Sigmoid colon (tissue), 4 donors: ENCODE results near the gene HOXC5.

Experiments used
- EP300 ChIP-seq, 4 donors: sonication (generic); formaldehyde crosslinking; IDR thresholded peaks; one replicate each; pipeline ENCODE4 v1.6.1; 2017; ENCODE audit warnings: antibody characterized with exemption in 4 of 4
- POLR2AphosphoS5 ChIP-seq, 4 donors: sonication (generic); formaldehyde crosslinking; IDR thresholded peaks; one replicate each; pipeline ENCODE4 v1.6.1; 2017; ENCODE audit warnings: antibody characterized with exemption in 4 of 4
- TF ChIP-seq, protein P1 (sequence below), 4 experiments: fragments of 450-650 bp in 3 of 4; fragments of 200-600 bp in 1 of 4; IDR thresholded peaks; one replicate each; pipeline ENCODE4 v1.5.1; 2016 to 2019; ENCODE audit warnings: antibody characterized with exemption in 4 of 4, mild to moderate bottlenecking in 3 of 4, moderate library complexity in 2 of 4

DNA sequence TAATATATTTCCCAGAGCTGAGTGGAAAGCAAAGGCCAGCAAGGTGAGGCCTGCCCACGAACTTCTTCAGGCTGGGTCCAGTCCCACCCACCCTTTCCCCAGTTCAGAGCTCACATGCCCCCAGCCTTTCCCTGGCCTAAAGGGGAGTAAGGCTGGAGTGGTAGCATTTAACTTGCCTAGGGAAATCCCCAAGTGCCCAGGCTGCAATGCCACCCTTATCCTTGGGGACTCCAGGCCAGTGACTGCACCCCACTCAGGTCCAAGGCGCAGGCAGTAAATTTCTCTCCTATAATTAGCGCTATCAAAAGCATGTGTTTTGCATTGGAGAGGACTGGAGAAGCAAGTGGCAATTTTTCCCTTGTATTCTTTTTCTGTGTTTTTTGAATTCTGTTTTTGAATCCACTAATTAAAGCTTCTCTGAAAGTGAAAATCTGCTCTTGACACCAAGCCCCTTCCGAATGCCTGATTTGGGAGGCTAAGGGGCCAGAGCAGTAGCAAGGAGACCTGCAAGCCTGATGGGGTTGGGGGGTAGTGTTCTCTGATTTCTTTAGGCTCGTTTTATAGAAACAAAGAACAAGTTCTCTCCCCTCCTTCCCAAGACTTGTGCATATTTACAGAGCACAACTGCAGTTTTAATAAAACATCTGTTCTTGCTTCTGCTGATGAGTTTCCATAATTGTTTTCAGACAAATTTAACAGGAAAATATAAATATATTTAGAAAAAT lies 8.1 kb upstream of the HOXC5 start:
- TF ChIP-seq, protein P1, sequence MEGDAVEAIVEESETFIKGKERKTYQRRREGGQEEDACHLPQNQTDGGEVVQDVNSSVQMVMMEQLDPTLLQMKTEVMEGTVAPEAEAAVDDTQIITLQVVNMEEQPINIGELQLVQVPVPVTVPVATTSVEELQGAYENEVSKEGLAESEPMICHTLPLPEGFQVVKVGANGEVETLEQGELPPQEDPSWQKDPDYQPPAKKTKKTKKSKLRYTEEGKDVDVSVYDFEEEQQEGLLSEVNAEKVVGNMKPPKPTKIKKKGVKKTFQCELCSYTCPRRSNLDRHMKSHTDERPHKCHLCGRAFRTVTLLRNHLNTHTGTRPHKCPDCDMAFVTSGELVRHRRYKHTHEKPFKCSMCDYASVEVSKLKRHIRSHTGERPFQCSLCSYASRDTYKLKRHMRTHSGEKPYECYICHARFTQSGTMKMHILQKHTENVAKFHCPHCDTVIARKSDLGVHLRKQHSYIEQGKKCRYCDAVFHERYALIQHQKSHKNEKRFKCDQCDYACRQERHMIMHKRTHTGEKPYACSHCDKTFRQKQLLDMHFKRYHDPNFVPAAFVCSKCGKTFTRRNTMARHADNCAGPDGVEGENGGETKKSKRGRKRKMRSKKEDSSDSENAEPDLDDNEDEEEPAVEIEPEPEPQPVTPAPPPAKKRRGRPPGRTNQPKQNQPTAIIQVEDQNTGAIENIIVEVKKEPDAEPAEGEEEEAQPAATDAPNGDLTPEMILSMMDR (IDR thresholded peaks at IDR 0.05): no peak
- no peak for TF ChIP-seq POLR2AphosphoS5 (IDR thresholded peaks at IDR 0.05)
- no peak for TF ChIP-seq EP300 (IDR thresholded peaks at IDR 0.05)
